Endodermal cell (in vitro differentiated cells): Measurements from ENCODE around the gene COL9A2. TPM values are rescaled to one million over a fixed set of nuclear protein-coding genes. Genes with fewer than 3 reads are reported as not detected.

Experiments used
- DNase-seq: peaks from one replicate; pipeline ENCODE4 v3.0.0-alpha.2; 2017
- H3K27ac ChIP-seq: 2 replicates; pipeline ENCODE4 v1.5.1; 2013; ENCODE audit warnings: mild to moderate bottlenecking, low read depth, low read length, moderate library complexity
- H3K27me3 ChIP-seq: 2 replicates; pipeline ENCODE4 v1.6.1; 2013; ENCODE audit warnings: mild to moderate bottlenecking, low read length, moderate library complexity; ENCODE audit not compliant: insufficient read depth, control insufficient read depth, poor library complexity, severe bottlenecking
- H3K36me3 ChIP-seq: 2 replicates; pipeline ENCODE4 v1.7.0; 2013; ENCODE audit warnings: mild to moderate bottlenecking, low read length, moderate library complexity; ENCODE audit not compliant: control insufficient read depth, insufficient read depth
- H3K4me1 ChIP-seq: one replicate; pipeline ENCODE4 v1.7.0; 2013; ENCODE audit warnings: low read length; ENCODE audit not compliant: control insufficient read depth, insufficient read depth
- H3K4me3 ChIP-seq: 2 replicates; pipeline ENCODE4 v1.5.1; 2013; ENCODE audit warnings: mild to moderate bottlenecking, low read length, moderate library complexity
- H3K9ac ChIP-seq: 2 replicates; pipeline ENCODE4 v1.6.1; 2013; ENCODE audit warnings: mild to moderate bottlenecking, low read length, moderate library complexity; ENCODE audit not compliant: poor library complexity, severe bottlenecking; ENCODE audit errors: extremely low read depth
- H3K9me3 ChIP-seq: 2 replicates; pipeline ENCODE4 v1.6.1; 2013; ENCODE audit warnings: mild to moderate bottlenecking, low read length, moderate library complexity; ENCODE audit not compliant: control insufficient read depth
- H3K27ac Mint-ChIP-seq: 2 replicates; pipeline ENCODE4 v1.8.0; 2020; ENCODE audit warnings: mixed read lengths
- H3K27me3 Mint-ChIP-seq: 2 replicates; pipeline ENCODE4 v1.8.0; 2021; ENCODE audit warnings: mild to moderate bottlenecking, mixed read lengths; ENCODE audit not compliant: insufficient read depth
- H3K36me3 Mint-ChIP-seq: 2 replicates; pipeline ENCODE4 v1.8.0; 2020; ENCODE audit warnings: low read depth, mixed read lengths
- H3K4me1 Mint-ChIP-seq: 2 replicates; pipeline ENCODE4 v1.8.0; 2020; ENCODE audit warnings: mixed read lengths
- H3K4me3 Mint-ChIP-seq: 2 replicates; pipeline ENCODE4 v1.8.0; 2020; ENCODE audit warnings: mild to moderate bottlenecking, moderate library complexity, mixed read lengths
- H3K9me3 Mint-ChIP-seq: 2 replicates; pipeline ENCODE4 v1.8.0; 2020; ENCODE audit warnings: mild to moderate bottlenecking, mixed read lengths
- WGBS, 2 experiments: methylation state at CpG; one replicate each; pipeline versions ENCODE4 v1.1.5 to v1.1.7; 2013; ENCODE audit warnings: missing lambda C conversion rate in 2 of 2, mixed read lengths in 1 of 2; ENCODE audit not compliant: insufficient coverage in 1 of 2, insufficient read length in 1 of 2; 5-methylcytosine and 5-hydroxymethylcytosine counted together
- total RNA-seq, 2 donors: library from RNA; stranded (reverse); fragmentation: NEBNext Ultra II Directional in 1 of 2; extraction: Animal tissue kit (Norgen Biotek cat#: 25700) in 1 of 2; gene quantifications; 2 replicates in 1 of 2; 3 replicates in 1 of 2; pipeline ENCODE4 v1.2.1, GENCODE V29; 2021
- TF ChIP-seq, protein P1 (sequence below): fragments of 200-600 bp; sonication (generic); conservative IDR thresholded peaks from 2 replicates; pipeline ENCODE4 v1.5.0; 2021; ENCODE audit warnings: antibody characterized with exemption, mild to moderate bottlenecking

Gene COL9A2
- total RNA-seq, 2 donors from 2014 or later, result 295 to 470 TPM

DNA sequence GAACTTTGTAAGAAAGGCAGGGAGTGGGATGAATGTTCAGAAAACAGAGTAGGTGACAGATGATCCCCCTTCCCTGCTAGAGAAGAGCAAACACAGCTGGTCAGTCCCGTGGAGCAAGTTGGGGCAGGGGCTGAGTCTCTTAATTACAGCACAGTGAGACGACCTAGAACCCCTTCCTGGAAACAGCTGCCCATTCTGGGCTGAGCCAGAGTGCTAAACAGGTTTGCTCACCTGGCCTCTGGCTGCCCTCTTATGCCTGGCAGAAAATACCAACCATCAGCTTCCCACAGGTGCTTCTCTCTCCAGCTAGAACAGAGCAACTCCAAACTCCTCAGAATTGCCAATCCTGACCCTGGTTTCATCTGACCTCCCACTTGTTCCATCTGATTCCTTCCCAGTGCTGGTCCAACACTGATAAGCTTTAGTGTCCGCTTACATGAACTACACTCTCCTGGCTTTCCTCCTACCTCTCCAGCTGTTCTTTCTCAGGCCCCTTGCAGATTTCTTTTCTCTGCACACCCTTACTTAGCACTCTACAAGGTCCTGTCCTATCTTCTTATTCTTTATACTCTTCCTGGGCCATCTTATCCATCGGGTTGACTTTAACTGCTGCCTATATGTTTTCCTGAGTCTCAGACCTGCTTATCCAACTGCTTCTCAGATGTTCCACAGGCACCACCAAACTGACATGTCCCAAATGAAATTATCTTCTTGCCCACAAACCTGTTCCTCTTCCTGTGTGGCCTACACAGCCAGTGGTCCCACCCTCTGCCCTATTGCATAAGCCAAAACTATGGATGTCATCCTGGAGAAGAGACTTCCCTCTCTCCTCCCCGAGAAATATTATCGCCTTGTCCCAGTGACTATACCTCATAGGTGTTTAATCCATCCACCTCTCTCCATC lies 22.6 kb upstream of the COL9A2 start:
- Histone ChIP-seq H3K9ac (no peak overlapping the region), H3K27ac (no peak overlapping the region), H3K9me3 (peaks cover 6% of the 10 kb centered on the region), H3K4me3 (no peak overlapping the region), H3K36me3 (no peaks in the 10 kb centered on the region), H3K4me1 (no peaks in the 10 kb centered on the region), H3K27me3 (no peaks in the 10 kb centered on the region)
- H3K36me3 Mint-ChIP-seq, result no peaks in the 10 kb centered on the region
- no peak for DNase-seq
- WGBS, 2 experiments, result 76% methylated on average over 5 to 6 of the region's 6 CpGs
- no peaks in the 10 kb centered on the region for H3K9me3 Mint-ChIP-seq
- H3K4me1 Mint-ChIP-seq, result peaks cover 5% of the 10 kb centered on the region
- TF ChIP-seq, protein P1, sequence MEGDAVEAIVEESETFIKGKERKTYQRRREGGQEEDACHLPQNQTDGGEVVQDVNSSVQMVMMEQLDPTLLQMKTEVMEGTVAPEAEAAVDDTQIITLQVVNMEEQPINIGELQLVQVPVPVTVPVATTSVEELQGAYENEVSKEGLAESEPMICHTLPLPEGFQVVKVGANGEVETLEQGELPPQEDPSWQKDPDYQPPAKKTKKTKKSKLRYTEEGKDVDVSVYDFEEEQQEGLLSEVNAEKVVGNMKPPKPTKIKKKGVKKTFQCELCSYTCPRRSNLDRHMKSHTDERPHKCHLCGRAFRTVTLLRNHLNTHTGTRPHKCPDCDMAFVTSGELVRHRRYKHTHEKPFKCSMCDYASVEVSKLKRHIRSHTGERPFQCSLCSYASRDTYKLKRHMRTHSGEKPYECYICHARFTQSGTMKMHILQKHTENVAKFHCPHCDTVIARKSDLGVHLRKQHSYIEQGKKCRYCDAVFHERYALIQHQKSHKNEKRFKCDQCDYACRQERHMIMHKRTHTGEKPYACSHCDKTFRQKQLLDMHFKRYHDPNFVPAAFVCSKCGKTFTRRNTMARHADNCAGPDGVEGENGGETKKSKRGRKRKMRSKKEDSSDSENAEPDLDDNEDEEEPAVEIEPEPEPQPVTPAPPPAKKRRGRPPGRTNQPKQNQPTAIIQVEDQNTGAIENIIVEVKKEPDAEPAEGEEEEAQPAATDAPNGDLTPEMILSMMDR, result no peak
- H3K27ac Mint-ChIP-seq, result no peak overlapping the region
- no peak overlapping the region for H3K4me3 Mint-ChIP-seq
- H3K27me3 Mint-ChIP-seq, result peaks cover 26% of the 10 kb centered on the region

DNA sequence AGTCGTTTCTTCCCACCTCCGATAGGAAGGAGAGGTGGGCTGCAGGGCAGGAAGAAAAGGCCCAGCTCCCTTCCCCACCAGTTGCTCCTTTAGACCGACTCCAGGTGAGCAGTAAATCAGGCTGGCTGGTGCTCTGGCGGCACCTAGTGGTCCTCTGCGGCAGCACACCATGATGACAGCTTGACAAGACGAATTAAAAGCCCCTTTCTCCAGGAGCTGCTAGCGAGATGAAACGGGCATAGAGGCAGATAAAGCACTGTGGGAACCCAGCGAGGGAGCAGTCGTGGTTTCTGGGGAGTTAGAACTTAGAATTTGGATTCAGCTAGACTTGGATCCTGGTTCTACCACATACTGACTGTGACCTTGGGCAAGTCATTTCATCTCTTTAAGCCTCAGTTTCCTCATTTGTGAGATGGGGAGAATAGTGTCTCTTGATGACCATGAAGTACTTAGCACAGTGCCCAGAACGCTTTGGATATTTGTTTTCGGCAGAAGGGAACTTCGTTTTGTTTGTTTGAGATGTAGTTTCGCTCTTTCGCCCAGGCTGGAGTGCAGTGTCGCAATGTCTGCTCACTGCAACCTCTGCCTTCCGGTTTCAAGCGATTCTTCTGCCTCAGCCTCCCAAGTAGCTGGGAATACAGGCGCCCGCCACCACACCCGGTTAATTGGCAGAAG lies 21.8 kb upstream of the COL9A2 start:
- H3K4me1 ChIP-seq, result no peaks in the 10 kb centered on the region
- no peak overlapping the region for H3K27ac ChIP-seq
- Mint-ChIP-seq H3K4me3 (no peak overlapping the region), H3K36me3 (no peaks in the 10 kb centered on the region), H3K4me1 (peaks cover 5% of the 10 kb centered on the region), H3K27me3 (peaks cover 26% of the 10 kb centered on the region), H3K27ac (no peak overlapping the region), H3K9me3 (no peaks in the 10 kb centered on the region)
- no peak overlapping the region for H3K9ac ChIP-seq
- no peak overlapping the region for H3K4me3 ChIP-seq
- peaks cover 6% of the 10 kb centered on the region for H3K9me3 ChIP-seq
- H3K36me3 ChIP-seq, result no peaks in the 10 kb centered on the region
- TF ChIP-seq, protein P1, result peak; percentile 98
- 51 to 52% methylated on average over 18 to 21 of the region's 21 CpGs for WGBS, 2 experiments
- DNase-seq, result peak; percentile 99
- H3K27me3 ChIP-seq, result no peaks in the 10 kb centered on the region

DNA sequence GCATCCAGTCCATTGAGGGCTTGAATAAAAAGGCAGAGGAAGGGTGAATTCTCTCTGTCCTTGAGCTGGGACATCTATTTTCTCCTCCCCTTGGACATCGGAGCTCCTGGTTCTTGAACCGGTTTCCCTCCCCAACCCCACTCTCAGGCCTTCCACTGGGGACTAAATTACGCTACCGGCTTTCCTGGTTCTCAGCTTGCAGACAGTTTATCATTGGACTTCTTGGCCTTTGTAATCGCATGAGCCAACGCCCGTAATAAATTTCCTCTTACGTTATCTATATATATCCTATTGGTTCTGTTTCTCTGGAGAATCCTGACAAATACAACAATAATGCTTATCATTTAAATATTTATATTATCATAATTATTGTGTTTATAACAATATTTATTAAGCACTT lies 20.4 kb upstream of the COL9A2 start:
- 86 to 98% methylated on average over 3 to 8 of the region's 8 CpGs for WGBS, 2 experiments
- no peak for DNase-seq

More for the DNA sequence above, 20.4 kb upstream of the COL9A2 start:
- Histone ChIP-seq H3K27me3 (no peaks in the 10 kb centered on the region), H3K4me1 (no peaks in the 10 kb centered on the region), H3K36me3 (no peaks in the 10 kb centered on the region), H3K4me3 (no peak overlapping the region), H3K9me3 (peaks cover 6% of the 10 kb centered on the region), H3K27ac (no peak overlapping the region), H3K9ac (no peak overlapping the region)
- H3K9me3 Mint-ChIP-seq, result peaks cover 4% of the 10 kb centered on the region
- TF ChIP-seq, protein P1, result no peak
- H3K36me3 Mint-ChIP-seq, result no peaks in the 10 kb centered on the region
- H3K27me3 Mint-ChIP-seq, result peaks cover 22% of the 10 kb centered on the region
- H3K27ac Mint-ChIP-seq, result no peak overlapping the region
- peaks cover 5% of the 10 kb centered on the region for H3K4me1 Mint-ChIP-seq
- H3K4me3 Mint-ChIP-seq, result no peak overlapping the region
